Ishikawa (cell line): ENCODE results near the gene NEK10.

ENCODE experiments used
- CEBPB ChIP-seq: IDR thresholded peaks from 2 replicates; pipeline ENCODE4 v1.6.1; 2012
- EGR1 ChIP-seq: IDR thresholded peaks from 2 replicates; pipeline ENCODE4 v1.6.1; 2012
- EP300 ChIP-seq: IDR thresholded peaks from 2 replicates; pipeline ENCODE4 v1.6.1; 2012; ENCODE audit warnings: borderline replicate concordance
- FOXM1 ChIP-seq: IDR thresholded peaks from 2 replicates; pipeline ENCODE4 v1.6.1; 2012; ENCODE audit warnings: low read depth, borderline replicate concordance
- MAX ChIP-seq: IDR thresholded peaks from 2 replicates; pipeline ENCODE4 v1.6.1; 2012
- REST ChIP-seq: IDR thresholded peaks from 2 replicates; pipeline ENCODE4 v1.6.1; 2012; ENCODE audit warnings: low read depth, mild to moderate bottlenecking
- YY1 ChIP-seq: IDR thresholded peaks from 2 replicates; pipeline ENCODE4 v1.6.1; 2012; ENCODE audit warnings: low read depth

GRCh38 chr3:27244374-27244773 lies 124.8 kb downstream of the NEK10 start:
- TF ChIP-seq YY1, result no peak
- no peak for TF ChIP-seq MAX
- no peak for TF ChIP-seq REST
- TF ChIP-seq EGR1, result no peak
- TF ChIP-seq CEBPB, result no peak
- TF ChIP-seq EP300, result no peak
- TF ChIP-seq FOXM1, result no peak
